Measurements from ENCODE around the gene KAZN.
A peak's percentile ranks its signal among the peaks of the same experiment; 100 is the strongest.

Gene KAZN

DNA sequence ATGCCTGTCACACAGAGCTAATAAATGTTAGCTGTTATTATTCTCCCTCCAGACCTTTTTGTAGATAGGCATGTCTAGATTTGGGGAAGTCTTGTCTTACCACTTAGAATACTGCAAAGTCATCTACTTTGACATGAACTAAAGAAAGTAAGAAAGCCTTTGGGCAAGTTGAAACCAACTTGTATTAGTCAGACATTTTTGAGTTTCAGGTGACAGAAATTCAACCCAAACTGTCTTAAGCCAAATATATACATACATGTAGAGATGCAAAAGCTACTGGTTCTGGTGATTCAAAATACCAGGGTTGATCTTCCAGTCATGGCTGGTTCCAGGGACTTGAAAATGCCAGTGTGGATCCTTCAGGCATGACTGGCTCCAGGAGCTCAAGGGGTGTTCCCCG is 278.3 kb downstream of the KAZN start:
- no peak for DNase-seq (ENCODE audit: extremely low read depth, low read depth)
- TF ChIP-seq, protein P1, sequence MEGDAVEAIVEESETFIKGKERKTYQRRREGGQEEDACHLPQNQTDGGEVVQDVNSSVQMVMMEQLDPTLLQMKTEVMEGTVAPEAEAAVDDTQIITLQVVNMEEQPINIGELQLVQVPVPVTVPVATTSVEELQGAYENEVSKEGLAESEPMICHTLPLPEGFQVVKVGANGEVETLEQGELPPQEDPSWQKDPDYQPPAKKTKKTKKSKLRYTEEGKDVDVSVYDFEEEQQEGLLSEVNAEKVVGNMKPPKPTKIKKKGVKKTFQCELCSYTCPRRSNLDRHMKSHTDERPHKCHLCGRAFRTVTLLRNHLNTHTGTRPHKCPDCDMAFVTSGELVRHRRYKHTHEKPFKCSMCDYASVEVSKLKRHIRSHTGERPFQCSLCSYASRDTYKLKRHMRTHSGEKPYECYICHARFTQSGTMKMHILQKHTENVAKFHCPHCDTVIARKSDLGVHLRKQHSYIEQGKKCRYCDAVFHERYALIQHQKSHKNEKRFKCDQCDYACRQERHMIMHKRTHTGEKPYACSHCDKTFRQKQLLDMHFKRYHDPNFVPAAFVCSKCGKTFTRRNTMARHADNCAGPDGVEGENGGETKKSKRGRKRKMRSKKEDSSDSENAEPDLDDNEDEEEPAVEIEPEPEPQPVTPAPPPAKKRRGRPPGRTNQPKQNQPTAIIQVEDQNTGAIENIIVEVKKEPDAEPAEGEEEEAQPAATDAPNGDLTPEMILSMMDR (IDR thresholded peaks at IDR 0.05; ENCODE audit: low read depth, low read length): no peak

DNA sequence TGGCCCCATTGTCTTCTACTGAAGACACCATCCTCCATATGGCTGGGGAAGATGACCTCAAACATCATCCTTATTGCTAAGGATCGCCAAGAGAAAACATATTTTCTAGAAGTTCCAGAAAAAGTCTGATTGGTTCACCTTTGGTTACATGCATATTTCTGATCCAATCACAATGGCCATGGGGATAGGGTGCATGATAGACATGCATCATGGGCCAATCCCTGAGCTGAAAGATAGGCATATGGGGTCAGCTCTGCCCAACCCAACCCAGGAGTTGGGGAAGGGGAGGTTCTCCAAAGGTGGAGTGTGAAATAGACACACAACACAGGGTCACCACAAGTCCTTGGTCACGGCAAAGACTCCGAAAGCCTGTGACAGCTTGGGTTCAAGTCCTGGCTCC is 278.7 kb downstream of the KAZN start:
- DNase-seq (ENCODE audit: extremely low read depth, low read depth): no peak
- TF ChIP-seq, protein P1 (IDR thresholded peaks at IDR 0.05; ENCODE audit: low read depth, low read length): no peak

DNA sequence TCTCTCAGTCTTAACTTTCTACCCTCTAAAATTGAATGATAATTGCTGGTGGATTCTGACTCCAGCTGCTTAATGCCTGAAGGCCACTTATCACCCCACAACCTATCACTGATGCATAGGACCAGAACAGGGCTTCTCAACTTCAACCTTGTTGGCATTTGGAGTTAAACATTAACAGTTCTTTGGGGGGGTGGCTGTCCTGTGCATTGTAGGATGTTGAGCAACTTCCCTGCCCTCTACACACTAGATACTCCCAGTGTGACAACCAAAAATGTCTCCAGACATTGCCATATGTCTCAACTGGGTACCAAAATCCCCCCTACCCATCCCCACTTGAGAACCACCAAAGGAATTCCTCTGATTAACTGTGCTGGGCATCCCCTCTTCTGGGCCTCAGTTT is 279.6 kb downstream of the KAZN start:
- no peak for DNase-seq (ENCODE audit: extremely low read depth, low read depth)
- TF ChIP-seq, protein P1 (IDR thresholded peaks at IDR 0.05; ENCODE audit: low read depth, low read length): no peak

DNA sequence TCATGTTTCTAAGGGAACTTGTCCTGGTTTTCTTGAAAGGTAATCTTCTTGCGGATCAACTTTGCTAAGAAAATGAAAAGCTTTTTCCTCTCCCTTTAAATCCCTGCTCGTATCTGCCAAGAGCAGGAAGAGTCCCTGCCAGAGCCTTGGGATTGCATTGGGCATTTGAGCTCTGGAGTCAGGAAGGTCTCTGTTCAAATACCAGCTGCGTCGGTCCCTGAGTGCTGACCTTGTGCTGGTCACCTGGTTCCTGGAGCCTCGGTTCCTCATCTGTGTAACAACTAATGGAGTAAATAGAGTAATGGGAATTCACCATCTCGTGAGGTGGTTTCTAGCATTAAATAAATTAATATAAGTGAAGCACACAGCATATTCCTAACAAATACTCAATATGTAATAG is 280.5 kb downstream of the KAZN start:
- DNase-seq (ENCODE audit: extremely low read depth, low read depth): no peak
- TF ChIP-seq, protein P1 (IDR thresholded peaks at IDR 0.05; ENCODE audit: low read depth, low read length): no peak

DNA sequence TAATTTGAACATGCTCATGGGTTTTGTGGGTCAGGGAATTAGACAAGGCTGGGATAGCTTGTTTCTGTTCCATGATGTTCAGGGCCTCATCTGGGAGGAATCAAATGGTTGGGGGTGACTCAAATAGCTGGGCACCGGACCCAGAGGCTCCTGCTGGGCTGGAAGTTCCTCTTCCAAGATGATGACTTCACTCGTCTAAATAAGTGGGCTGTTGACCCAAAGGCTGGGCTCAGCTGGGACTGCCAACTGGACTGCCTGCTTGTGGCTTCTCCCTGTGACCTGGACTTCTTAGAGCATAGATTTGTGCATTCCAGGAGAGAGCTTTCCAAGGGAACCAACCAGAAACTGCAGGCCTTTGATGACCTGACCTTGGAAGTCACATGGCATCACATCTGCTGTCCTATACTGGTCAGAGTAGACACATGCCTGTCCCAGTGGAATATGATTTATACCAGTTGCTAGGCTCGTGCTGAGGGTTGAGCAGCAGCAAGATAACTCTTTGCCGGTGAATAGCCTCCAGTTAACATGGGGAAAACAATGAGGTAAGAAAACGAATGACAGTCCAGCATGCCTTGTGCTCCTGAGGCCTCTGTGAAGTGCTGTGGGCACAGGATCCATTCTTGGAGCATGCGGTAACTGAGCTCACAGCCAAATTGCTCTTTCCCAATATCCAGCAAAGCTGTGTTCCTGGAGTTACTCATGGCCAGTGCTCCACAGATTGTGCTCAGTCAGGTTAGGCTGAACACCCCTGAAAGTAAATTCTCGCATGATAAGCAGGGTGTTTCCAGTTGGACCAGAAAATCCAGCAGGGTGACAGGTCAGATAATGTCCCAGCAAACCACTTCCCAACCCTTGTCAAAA is 282.2 kb downstream of the KAZN start:
- peak; percentile 32 for DNase-seq (ENCODE audit: extremely low read depth, low read depth)
- TF ChIP-seq, protein P1 (IDR thresholded peaks at IDR 0.05; ENCODE audit: low read depth, low read length): no peak

DNA sequence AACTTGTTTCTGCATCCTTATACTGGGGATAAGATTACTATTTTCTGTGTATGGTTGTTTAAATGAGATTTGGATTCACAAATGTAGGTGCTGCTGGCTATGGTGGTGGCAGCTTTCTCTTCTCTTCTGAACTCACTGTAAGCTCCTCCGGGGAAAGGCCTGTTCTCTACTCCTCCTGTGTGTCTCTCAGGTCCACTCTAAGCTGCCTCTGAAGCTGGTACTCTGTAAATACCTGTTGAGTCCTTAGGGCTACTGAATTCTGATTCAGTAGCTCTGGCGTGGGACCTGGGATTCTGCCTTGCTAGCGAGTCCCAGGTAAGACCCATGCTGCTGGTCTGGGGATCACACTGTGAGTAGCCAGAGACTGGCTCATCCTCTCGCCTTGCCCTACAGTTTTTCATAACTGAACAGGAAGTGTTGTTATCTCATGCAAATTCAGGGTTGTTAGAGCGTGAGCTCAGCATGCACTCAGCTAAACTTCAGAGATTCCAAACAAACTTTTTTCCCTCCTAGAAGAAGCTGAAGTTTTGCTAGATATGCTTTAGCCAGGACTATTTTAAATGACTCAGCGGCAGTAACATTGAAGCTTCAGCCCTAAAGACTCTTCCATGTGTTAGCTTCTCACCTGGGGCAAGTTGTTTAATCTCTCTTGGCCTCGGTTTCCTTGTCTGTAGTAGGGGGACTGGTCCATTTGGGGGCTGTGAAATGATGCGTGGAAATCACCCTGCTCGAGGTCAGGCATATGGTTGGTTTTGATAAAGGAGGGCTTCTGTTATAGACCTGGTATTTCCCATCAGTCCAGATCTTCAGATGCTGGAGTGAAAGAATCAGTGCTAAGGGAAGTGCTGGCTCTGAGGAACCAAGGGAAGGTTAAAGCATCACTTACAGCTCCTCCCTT is 283.5 kb downstream of the KAZN start:
- TF ChIP-seq, protein P1 (IDR thresholded peaks at IDR 0.05; ENCODE audit: low read depth, low read length): no peak
- DNase-seq (ENCODE audit: extremely low read depth, low read depth): no peak
